ENCODE measurements around the gene SLC38A3. TPM values are rescaled to one million over a fixed set of nuclear protein-coding genes. Genes with fewer than 3 reads are reported as not detected.
A peak's percentile ranks its signal among the peaks of the same experiment; 100 is the strongest.

SLC38A3 gene
- total RNA-seq = not detected

GRCh38 chr3:50204804-50205412, at the start of gene SLC38A3:
TSS of gene SLC38A3 (plus strand) at chr3:50205271. CDS start at chr3:50214200, 8,929 bp downstream.
- Mint-ChIP-seq H3K36me3 (no peaks in the 10 kb centered on the region), H3K9me3 (ENCODE audit: low read depth) (no peaks in the 10 kb centered on the region), H3K4me3 (no peak within 1 kb of the TSS), H3K4me1 (no peaks in the 10 kb centered on the region), H3K27ac (no peak within 1 kb of the TSS), H3K27me3 (peaks cover 58% of the 10 kb centered on the region)
- ATAC-seq = peak; percentile 25
- CTCF ChIA-PET = interaction anchor here (1.2 to 12.4 kb wide), 4 partner anchors 12 to 85 kb away, joined by 3 to 95 read pairs (median 4); partner anchors contain the start of gene GNAT1
- no peak for DNase-seq

GRCh38 chr3:50155491-50155878, 49.6 kb upstream of the SLC38A3 start:
- CTCF ChIA-PET = interaction anchor here (1.0 to 1.7 kb wide), 3 partner anchors 33 to 71 kb away, joined by 3 to 4 read pairs (median 4); no protein-coding TSS in a partner anchor
- Mint-ChIP-seq H3K4me3 (peak overlapping the region; percentile 57), H3K27me3 (peaks cover 40% of the 10 kb centered on the region), H3K9me3 (ENCODE audit: low read depth) (no peaks in the 10 kb centered on the region), H3K36me3 (no peaks in the 10 kb centered on the region), H3K27ac (no peak overlapping the region), H3K4me1 (peaks cover 7% of the 10 kb centered on the region)
- DNase-seq = no peak
- ATAC-seq = no peak

DNA sequence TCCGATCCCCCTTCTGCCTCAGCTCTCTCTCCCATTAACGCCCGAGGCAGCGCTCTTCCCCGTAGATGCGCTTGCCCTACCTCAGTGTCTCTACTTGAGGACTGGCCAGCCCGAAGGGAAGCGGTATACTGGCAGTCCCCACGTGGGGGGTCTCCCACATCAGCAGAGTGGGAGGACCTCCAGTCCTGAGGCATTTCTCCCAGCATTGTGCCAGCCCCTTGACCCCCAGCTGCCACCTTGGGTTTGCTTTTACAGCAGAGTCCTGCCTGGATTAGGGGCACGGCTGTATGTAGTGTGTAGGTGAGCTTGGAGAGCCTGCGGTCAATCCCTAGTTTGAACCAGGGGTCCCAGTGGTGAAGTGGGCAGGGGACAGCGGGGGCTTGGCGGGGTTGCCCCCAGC, 49.2 kb upstream of the SLC38A3 start:
- CTCF ChIA-PET = interaction anchor here (1.0 to 1.7 kb wide), 5 partner anchors 34 to 80 kb away, joined by 3 to 4 read pairs (median 4); partner anchors contain the start of gene GNAI2
- DNase-seq = no peak
- H3K27ac Mint-ChIP-seq = no peak overlapping the region
- H3K4me1 Mint-ChIP-seq = peaks cover 7% of the 10 kb centered on the region
- H3K4me3 Mint-ChIP-seq = peak overlapping the region; percentile 57
- ATAC-seq = no peak
- no peaks in the 10 kb centered on the region for H3K9me3 Mint-ChIP-seq (ENCODE audit: low read depth)
- H3K27me3 Mint-ChIP-seq = peaks cover 40% of the 10 kb centered on the region
- no peaks in the 10 kb centered on the region for H3K36me3 Mint-ChIP-seq

- CTCF ChIA-PET = interaction anchor here (1.0 to 1.7 kb wide), 5 partner anchors 35 to 79 kb away, joined by 3 to 4 read pairs (median 4); partner anchors contain the start of gene GNAI2
- H3K4me3 Mint-ChIP-seq = no peak overlapping the region
Observed at GRCh38 chr3:50156549-50157493, 48.2 kb upstream of the SLC38A3 start.

DNA sequence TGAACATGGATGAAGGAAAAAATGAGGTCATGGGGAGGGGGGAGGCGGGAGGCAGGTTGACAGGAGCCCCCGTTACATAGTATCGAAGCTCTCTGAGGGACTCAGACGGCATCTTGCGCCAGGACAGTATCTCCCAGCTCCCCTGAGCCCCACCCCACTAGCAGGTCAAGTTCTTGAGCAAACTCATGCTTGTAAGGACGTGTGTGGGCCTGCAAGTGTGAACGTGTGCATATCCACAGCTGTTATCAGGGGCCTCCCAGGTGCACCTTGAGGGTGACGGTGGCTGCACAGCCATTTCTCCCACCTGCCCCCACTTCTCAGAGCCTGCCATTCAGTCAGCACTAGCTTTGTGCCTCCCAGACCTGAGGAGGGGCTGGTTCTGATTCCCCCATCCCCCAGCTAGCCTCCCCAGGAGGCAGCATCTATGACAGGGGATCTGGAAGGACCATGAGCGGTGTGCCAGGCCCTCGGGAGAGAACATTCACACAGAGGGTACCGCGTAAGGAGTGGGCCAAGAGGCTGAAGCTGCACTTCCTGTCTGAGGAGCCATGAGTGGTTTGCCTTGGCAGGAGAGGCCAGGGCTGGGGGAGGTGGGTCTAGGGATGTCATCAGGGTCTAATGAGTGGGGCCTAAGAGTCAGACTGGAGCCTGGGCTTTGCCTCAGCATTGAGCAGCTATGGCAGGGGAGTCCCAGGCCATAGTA, 47.1 kb upstream of the SLC38A3 start:
- H3K36me3 Mint-ChIP-seq = no peaks in the 10 kb centered on the region
- no peak for ATAC-seq
- no peaks in the 10 kb centered on the region for H3K9me3 Mint-ChIP-seq (ENCODE audit: low read depth)
- no peak overlapping the region for H3K4me3 Mint-ChIP-seq
- no peak overlapping the region for H3K27ac Mint-ChIP-seq
- H3K4me1 Mint-ChIP-seq = peaks cover 7% of the 10 kb centered on the region
- DNase-seq = no peak
- H3K27me3 Mint-ChIP-seq = peaks cover 40% of the 10 kb centered on the region
- CTCF ChIA-PET = no interaction called here

More at GRCh38 chr3:50156549-50157493, 48.2 kb upstream of the SLC38A3 start:
- H3K27ac Mint-ChIP-seq = no peak overlapping the region
- no peaks in the 10 kb centered on the region for H3K9me3 Mint-ChIP-seq (ENCODE audit: low read depth)
- DNase-seq = no peak
- H3K4me1 Mint-ChIP-seq = peaks cover 7% of the 10 kb centered on the region
- no peak for ATAC-seq
- no peaks in the 10 kb centered on the region for H3K36me3 Mint-ChIP-seq
- peaks cover 40% of the 10 kb centered on the region for H3K27me3 Mint-ChIP-seq

GRCh38 chr3:50158530-50159146, 46.4 kb upstream of the SLC38A3 start:
- no peak overlapping the region for H3K27ac Mint-ChIP-seq
- no peak overlapping the region for H3K4me3 Mint-ChIP-seq
- no peaks in the 10 kb centered on the region for H3K9me3 Mint-ChIP-seq (ENCODE audit: low read depth)
- H3K27me3 Mint-ChIP-seq = peaks cover 33% of the 10 kb centered on the region
- DNase-seq (no peak), ATAC-seq (no peak)
- H3K36me3 Mint-ChIP-seq = no peaks in the 10 kb centered on the region
- H3K4me1 Mint-ChIP-seq = peaks cover 7% of the 10 kb centered on the region
- CTCF ChIA-PET = no interaction called here

GRCh38 chr3:50160561-50160983, 44.5 kb upstream of the SLC38A3 start:
- H3K9me3 Mint-ChIP-seq (ENCODE audit: low read depth) = no peaks in the 10 kb centered on the region
- no peak overlapping the region for H3K27ac Mint-ChIP-seq
- CTCF ChIA-PET = no interaction called here
- no peaks in the 10 kb centered on the region for H3K36me3 Mint-ChIP-seq
- DNase-seq (no peak), ATAC-seq (no peak)
- peaks cover 3% of the 10 kb centered on the region for H3K4me1 Mint-ChIP-seq
- no peak overlapping the region for H3K4me3 Mint-ChIP-seq
- H3K27me3 Mint-ChIP-seq = peaks cover 25% of the 10 kb centered on the region

GRCh38 chr3:50161320-50161719, 43.8 kb upstream of the SLC38A3 start:
- H3K27me3 Mint-ChIP-seq = peaks cover 18% of the 10 kb centered on the region
- no peak overlapping the region for H3K4me3 Mint-ChIP-seq
- ATAC-seq = no peak
- H3K27ac Mint-ChIP-seq = no peak overlapping the region
- H3K4me1 Mint-ChIP-seq = no peaks in the 10 kb centered on the region
- no peak for DNase-seq
- H3K36me3 Mint-ChIP-seq = no peaks in the 10 kb centered on the region
- H3K9me3 Mint-ChIP-seq (ENCODE audit: low read depth) = no peaks in the 10 kb centered on the region
- CTCF ChIA-PET = no interaction called here

GRCh38 chr3:50162034-50162883, 42.8 kb upstream of the SLC38A3 start:
- no peak overlapping the region for H3K27ac Mint-ChIP-seq
- no peak overlapping the region for H3K4me3 Mint-ChIP-seq
- H3K4me1 Mint-ChIP-seq = no peaks in the 10 kb centered on the region
- H3K36me3 Mint-ChIP-seq = no peaks in the 10 kb centered on the region
- DNase-seq = no peak
- CTCF ChIA-PET = no interaction called here
- H3K9me3 Mint-ChIP-seq (ENCODE audit: low read depth) = no peaks in the 10 kb centered on the region
- peaks cover 10% of the 10 kb centered on the region for H3K27me3 Mint-ChIP-seq
- no peak for ATAC-seq

DNA sequence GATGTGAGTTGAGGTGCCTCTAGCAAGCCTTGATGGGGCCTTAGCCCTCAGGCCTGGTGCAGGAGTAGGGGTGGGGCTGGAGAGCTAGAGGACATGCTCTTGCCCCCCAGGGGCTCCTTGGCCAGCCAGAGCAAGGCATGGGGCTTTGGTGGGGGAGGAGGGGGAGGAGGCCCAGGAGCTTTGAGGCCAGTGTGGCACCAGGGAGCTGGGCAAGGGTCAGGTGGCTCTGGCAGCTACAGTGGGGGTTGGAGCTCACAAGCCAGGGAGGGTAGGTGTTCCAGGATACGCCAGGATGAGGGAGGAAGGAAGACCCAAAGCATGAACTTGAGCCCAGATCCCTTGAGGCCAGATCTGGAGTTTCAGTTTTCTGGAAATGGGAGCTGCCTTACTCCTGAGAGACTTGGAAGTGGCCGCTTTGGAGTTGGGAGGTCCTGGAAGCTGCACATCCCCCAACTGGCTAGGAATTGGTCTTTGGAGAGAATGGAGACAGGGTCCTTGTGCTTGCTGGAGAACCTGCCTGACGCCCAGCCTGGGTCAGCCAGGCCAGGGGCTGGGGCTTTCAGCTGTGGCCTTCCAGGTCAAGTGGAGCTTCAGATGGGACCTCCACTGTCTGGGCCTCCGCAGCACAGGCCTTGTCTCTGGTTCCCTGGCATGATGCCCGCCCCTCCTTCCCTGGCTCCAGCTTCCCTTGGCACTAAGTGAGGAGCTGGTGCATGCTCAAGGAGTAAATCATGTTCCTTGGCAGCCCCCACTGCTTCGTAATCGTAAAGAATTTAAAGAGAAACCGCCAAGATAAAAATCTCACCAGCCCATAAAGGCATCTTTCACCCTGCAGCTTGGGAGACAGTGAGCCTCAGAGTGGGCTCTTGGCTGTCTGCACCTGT, 41.3 kb upstream of the SLC38A3 start:
- Mint-ChIP-seq H3K4me3 (no peak overlapping the region), H3K36me3 (no peaks in the 10 kb centered on the region), H3K9me3 (ENCODE audit: low read depth) (no peaks in the 10 kb centered on the region), H3K27me3 (peaks cover 2% of the 10 kb centered on the region), H3K27ac (no peak overlapping the region), H3K4me1 (no peaks in the 10 kb centered on the region)
- DNase-seq (no peak), ATAC-seq (no peak)
- CTCF ChIA-PET = interaction anchor here (0.7 to 1.4 kb wide), 7 partner anchors 10 to 62 kb away, joined by 3 to 7 read pairs (median 3); no protein-coding TSS in a partner anchor

GRCh38 chr3:50164481-50164880, 40.6 kb upstream of the SLC38A3 start:
- CTCF ChIA-PET = interaction anchor here (0.7 to 1.4 kb wide), 6 partner anchors 10 to 61 kb away, joined by 3 to 7 read pairs (median 3); no protein-coding TSS in a partner anchor
- no peak overlapping the region for H3K27ac Mint-ChIP-seq
- no peaks in the 10 kb centered on the region for H3K27me3 Mint-ChIP-seq
- no peaks in the 10 kb centered on the region for H3K4me1 Mint-ChIP-seq
- H3K4me3 Mint-ChIP-seq = no peak overlapping the region
- H3K36me3 Mint-ChIP-seq = no peaks in the 10 kb centered on the region
- DNase-seq = no peak
- no peak for ATAC-seq
- H3K9me3 Mint-ChIP-seq (ENCODE audit: low read depth) = no peaks in the 10 kb centered on the region

All from activated CD8-positive, alpha-beta memory T cell treated with anti-CD3 and anti-CD28 coated beads, Interleukin-2, amount 10 ng/mL, durations not matched to agents 7 days and 5 days (primary cell).